ENCODE results near the gene CTNNA3.
"Not testable (repeated sequence)": the region's sequence is repeated elsewhere in the genome, so short reads cannot be mapped to it uniquely, and the experiment has no call there.

Gene CTNNA3

GRCh38 chr10:66362522-66362921 lies 1333.5 kb downstream of the CTNNA3 start:
- H3K79me2 ChIP-seq (ENCODE audit: insufficient read depth, low read length), result no peaks in the 10 kb centered on the region

GRCh38 chr10:66353822-66354221 lies 1342.2 kb downstream of the CTNNA3 start:
- not testable (repeated sequence) for H3K27me3 ChIP-seq (ENCODE audit: low read length); H3K9me2 ChIP-seq (replicated peaks; ENCODE audit: insufficient read depth, low read length); H3K4me3 ChIP-seq (ENCODE audit: insufficient read depth, low read length, poor library complexity, severe bottlenecking); H3F3A ChIP-seq (ENCODE audit: insufficient read depth); H3K9me3 ChIP-seq (ENCODE audit: insufficient read depth, low read length); H3K79me2 ChIP-seq (ENCODE audit: insufficient read depth, low read length); H3K36me3 ChIP-seq (ENCODE audit: low read length); H3K9ac ChIP-seq (ENCODE audit: low read length); H3K27ac ChIP-seq (ENCODE audit: low read depth, low read length); H4K20me1 ChIP-seq (ENCODE audit: low read depth, low read length); H2AFZ ChIP-seq (ENCODE audit: low read depth, low read length, severe bottlenecking); H3K4me2 ChIP-seq (ENCODE audit: low read depth, low read length, poor library complexity, severe bottlenecking)

More at GRCh38 chr10:66362522-66362921, 1333.5 kb downstream of the CTNNA3 start:
- H3K27me3 ChIP-seq (ENCODE audit: low read length), result no peaks in the 10 kb centered on the region
- H3K36me3 ChIP-seq (ENCODE audit: low read length), result no peaks in the 10 kb centered on the region
- no peaks in the 10 kb centered on the region for H3F3A ChIP-seq (ENCODE audit: insufficient read depth)
- no peak overlapping the region for H3K4me2 ChIP-seq (ENCODE audit: low read depth, low read length, poor library complexity, severe bottlenecking)
- no peaks in the 10 kb centered on the region; the same call in 1 of the 2 replicates for H3K9me2 ChIP-seq (replicated peaks; ENCODE audit: insufficient read depth, low read length)
- H3K4me3 ChIP-seq (ENCODE audit: insufficient read depth, low read length, poor library complexity, severe bottlenecking), result no peak overlapping the region
- H3K27ac ChIP-seq (ENCODE audit: low read depth, low read length), result no peak overlapping the region
- H3K9ac ChIP-seq (ENCODE audit: low read length), result no peak overlapping the region
- H3K9me3 ChIP-seq (ENCODE audit: insufficient read depth, low read length), result no peaks in the 10 kb centered on the region
- no peak for TF ChIP-seq EZH2phosphoT487 (conservative IDR thresholded peaks at IDR 0.05; ENCODE audit: low read length)
- TF ChIP-seq, protein P1, sequence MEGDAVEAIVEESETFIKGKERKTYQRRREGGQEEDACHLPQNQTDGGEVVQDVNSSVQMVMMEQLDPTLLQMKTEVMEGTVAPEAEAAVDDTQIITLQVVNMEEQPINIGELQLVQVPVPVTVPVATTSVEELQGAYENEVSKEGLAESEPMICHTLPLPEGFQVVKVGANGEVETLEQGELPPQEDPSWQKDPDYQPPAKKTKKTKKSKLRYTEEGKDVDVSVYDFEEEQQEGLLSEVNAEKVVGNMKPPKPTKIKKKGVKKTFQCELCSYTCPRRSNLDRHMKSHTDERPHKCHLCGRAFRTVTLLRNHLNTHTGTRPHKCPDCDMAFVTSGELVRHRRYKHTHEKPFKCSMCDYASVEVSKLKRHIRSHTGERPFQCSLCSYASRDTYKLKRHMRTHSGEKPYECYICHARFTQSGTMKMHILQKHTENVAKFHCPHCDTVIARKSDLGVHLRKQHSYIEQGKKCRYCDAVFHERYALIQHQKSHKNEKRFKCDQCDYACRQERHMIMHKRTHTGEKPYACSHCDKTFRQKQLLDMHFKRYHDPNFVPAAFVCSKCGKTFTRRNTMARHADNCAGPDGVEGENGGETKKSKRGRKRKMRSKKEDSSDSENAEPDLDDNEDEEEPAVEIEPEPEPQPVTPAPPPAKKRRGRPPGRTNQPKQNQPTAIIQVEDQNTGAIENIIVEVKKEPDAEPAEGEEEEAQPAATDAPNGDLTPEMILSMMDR (IDR thresholded peaks at IDR 0.05; ENCODE audit: insufficient read depth, low read length, poor library complexity, severe bottlenecking), result no peak
- H4K20me1 ChIP-seq (ENCODE audit: low read depth, low read length), result no peaks in the 10 kb centered on the region
- no peak overlapping the region for H2AFZ ChIP-seq (ENCODE audit: low read depth, low read length, severe bottlenecking)

DNA sequence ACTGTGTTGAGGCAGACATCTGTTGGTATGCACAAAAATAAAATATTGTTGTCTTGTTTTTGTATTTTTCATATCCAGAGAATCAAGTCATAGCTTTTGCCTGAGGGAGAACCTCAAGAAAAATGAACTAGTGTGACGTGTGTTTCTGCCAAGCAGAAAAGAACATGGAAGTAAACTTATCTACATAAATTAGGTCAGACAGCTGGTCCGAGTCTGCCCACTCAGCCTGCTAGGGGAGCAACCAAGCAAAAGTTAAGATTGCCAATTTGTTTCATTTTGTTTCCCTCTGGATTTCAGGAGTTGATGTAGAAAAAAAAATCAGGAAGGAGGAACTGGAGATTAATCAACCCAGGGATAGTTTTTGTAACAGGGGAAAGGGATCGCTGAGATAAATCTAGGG lies 1342.6 kb downstream of the CTNNA3 start:
- Histone ChIP-seq H2AFZ (ENCODE audit: low read depth, low read length, severe bottlenecking) (no peak overlapping the region), H3K4me3 (ENCODE audit: insufficient read depth, low read length, poor library complexity, severe bottlenecking) (no peak overlapping the region), H3K27ac (ENCODE audit: low read depth, low read length) (no peak overlapping the region), H3K9ac (ENCODE audit: low read length) (no peak overlapping the region), H3K79me2 (ENCODE audit: insufficient read depth, low read length) (no peaks in the 10 kb centered on the region), H3K36me3 (ENCODE audit: low read length) (no peaks in the 10 kb centered on the region), H3K9me2 (replicated peaks; ENCODE audit: insufficient read depth, low read length) (no peaks in the 10 kb centered on the region; the same call in 1 of the 2 replicates), H3K4me2 (ENCODE audit: low read depth, low read length, poor library complexity, severe bottlenecking) (no peak overlapping the region), H4K20me1 (ENCODE audit: low read depth, low read length) (no peaks in the 10 kb centered on the region; the same call in 1 of the 2 replicates), H3K9me3 (ENCODE audit: insufficient read depth, low read length) (no peaks in the 10 kb centered on the region), H3K27me3 (ENCODE audit: low read length) (no peaks in the 10 kb centered on the region), H3F3A (ENCODE audit: insufficient read depth) (no peaks in the 10 kb centered on the region)
- TF ChIP-seq, protein P1 (IDR thresholded peaks at IDR 0.05; ENCODE audit: insufficient read depth, low read length, poor library complexity, severe bottlenecking), result no peak
- TF ChIP-seq EZH2phosphoT487 (conservative IDR thresholded peaks at IDR 0.05; ENCODE audit: low read length), result no peak

- H4K20me1 ChIP-seq (ENCODE audit: low read depth, low read length), result no peaks in the 10 kb centered on the region; the same call in 1 of the 2 replicates
- no peaks in the 10 kb centered on the region for H3K27me3 ChIP-seq (ENCODE audit: low read length)
- H3K4me2 ChIP-seq (ENCODE audit: low read depth, low read length, poor library complexity, severe bottlenecking), result no peak overlapping the region
- H3K9me2 ChIP-seq (replicated peaks; ENCODE audit: insufficient read depth, low read length), result no peaks in the 10 kb centered on the region
- no peak overlapping the region for H3K4me3 ChIP-seq (ENCODE audit: insufficient read depth, low read length, poor library complexity, severe bottlenecking)
- no peaks in the 10 kb centered on the region for H3F3A ChIP-seq (ENCODE audit: insufficient read depth)
- H3K9ac ChIP-seq (ENCODE audit: low read length), result no peak overlapping the region
- H3K79me2 ChIP-seq (ENCODE audit: insufficient read depth, low read length), result no peaks in the 10 kb centered on the region
- TF ChIP-seq, protein P1 (IDR thresholded peaks at IDR 0.05; ENCODE audit: insufficient read depth, low read length, poor library complexity, severe bottlenecking), result no peak
- TF ChIP-seq EZH2phosphoT487 (conservative IDR thresholded peaks at IDR 0.05; ENCODE audit: low read length), result no peak
- H3K36me3 ChIP-seq (ENCODE audit: low read length), result no peaks in the 10 kb centered on the region
- no peaks in the 10 kb centered on the region for H3K9me3 ChIP-seq (ENCODE audit: insufficient read depth, low read length)
- H3K27ac ChIP-seq (ENCODE audit: low read depth, low read length), result no peak overlapping the region
- no peak overlapping the region for H2AFZ ChIP-seq (ENCODE audit: low read depth, low read length, severe bottlenecking)
Measured at GRCh38 chr10:66350622-66351399, 1345.2 kb downstream of the CTNNA3 start.
